Stimulated activated CD8-positive, alpha-beta memory T cell treated with anti-CD3 and anti-CD28 coated beads, Interleukin-12 subunit alpha, Interleukin-12 subunit beta, amount 100 ng/mL, for 24 hours (primary cell): ENCODE results near the gene C11orf21.
"Not testable (repeated sequence)": the region's sequence is repeated elsewhere in the genome, so short reads cannot be mapped to it uniquely, and the experiment has no call there.

Experiments used
- DNase-seq: peaks from one replicate; pipeline ENCODE4 v3.0.0-alpha.2; 2020; ENCODE audit errors: extremely low read depth

The C11orf21 gene

DNA sequence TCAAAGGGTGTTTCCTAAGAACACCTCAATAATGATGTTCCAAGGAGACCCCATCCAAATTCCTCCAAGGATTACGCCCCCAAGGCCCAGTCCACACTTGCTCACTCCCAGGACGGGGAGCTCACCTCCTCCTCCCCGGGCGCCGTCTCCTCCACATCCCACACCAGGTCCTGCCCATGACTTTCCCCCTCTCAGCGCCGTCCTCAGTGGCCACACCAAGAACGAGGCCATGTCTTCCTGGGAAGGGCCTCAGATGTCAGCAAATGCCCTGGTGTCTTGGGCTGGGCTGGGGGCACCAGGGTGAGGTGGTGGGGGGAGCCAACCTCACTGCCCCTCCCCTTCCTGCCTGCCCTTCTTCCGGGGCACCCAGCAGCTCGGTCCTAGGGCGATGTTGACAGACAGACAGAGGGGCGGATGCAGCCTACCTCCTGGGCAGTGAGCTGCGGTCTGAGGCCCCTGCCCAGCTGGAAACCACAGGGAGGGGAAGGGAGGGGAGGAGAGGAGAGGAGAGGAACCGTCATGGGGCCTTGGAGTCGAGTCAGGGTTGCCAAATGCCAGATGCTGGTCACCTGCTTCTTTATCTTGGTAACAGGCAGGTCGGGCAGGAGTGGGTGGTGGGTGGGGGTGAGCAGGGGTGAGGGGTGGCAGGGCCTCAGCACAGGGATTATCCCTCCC lies at the start of gene C11orf21, which contains the start of gene TSPAN32:
Gene C11orf21, minus strand, starts transcription at position 288 of the 675 bp plus-strand sequence. Its CDS starts 110 bp downstream, at position 178.
Gene TSPAN32, plus strand, starts transcription at position 383 of the 675 bp plus-strand sequence. Its CDS starts 137 bp downstream, at position 520.
- no peak for DNase-seq

DNA sequence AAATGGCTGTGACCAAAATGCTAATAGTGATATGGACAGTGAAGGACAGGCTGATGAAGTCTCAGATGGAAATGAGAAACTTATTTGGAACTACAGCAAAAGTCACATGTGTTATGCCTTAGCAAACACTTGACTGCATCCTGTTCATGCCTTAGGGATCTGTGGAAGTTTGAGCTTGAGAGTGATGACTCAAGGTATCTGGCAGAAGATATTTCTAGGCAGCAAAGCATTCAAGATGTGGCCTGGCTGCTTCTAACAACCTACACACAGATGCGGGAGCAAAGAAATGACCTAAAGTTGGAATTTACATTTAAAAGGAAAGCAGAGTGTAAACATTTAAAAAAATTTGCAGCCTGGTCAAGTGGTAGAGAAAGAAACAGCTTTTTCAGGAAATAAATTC lies 47.3 kb upstream of the C11orf21 start:
- no peak for DNase-seq

DNA sequence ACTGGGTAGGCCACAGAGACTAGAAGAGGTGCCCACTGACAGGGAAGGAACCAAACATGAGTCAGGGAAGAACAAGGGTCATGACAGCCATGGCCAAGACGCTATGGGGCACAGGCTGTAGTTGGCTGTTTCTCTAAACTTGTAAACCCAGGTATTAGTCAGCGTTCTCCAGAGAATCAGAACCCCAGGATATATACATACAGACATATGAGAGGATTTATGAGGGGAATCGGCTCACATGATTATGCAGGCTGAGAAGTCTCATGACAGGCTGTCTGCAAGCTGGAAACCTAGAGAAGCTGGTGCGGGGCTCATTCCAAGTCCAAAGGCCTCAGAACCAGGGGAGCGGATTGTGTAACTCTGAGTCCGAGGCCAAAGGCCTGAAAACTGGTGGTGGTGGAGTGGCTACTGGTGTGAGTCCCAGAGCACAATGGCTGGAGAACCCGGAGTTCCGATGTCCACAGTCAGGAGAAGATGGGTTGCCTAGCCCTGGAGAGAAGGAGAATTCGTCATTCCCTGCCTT lies 45.7 kb upstream of the C11orf21 start:
- DNase-seq: no peak

DNA sequence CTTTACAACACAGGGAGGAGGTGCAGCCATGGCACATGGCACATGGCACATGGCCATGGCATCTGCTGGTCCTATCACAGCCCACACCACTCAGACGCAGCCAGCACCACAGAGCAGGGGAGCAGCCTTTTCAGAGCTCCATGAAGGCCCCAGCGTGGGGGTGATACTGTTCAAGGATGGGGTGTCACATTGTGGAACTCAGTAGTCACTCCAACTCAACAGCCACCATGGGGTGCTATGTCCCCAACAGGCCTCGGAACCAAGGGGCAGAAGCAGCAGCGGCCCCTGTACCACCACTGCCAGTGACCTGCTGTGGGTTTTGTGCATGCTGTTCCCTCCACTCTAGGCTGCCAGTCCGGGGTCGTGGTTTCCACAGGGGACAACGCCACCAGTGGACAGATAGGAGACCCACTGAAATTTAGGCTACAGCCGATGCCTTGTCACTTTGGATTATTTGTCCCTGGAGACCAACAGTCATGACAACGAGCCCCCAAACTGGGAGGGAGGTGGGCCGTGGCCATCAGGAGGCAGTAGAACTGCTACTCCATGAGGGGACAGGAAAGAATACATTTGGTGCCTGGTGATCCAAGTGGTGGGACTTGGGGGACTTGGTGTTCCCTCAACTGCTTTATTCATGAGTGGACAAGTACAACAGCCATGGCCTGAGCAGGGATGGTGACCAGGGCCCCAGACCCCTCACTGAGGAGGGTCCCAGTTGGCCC lies 45.0 kb upstream of the C11orf21 start:
- DNase-seq: no peak

- no peak for DNase-seq
These were observed 44.3 kb upstream of the C11orf21 start for GRCh38 chr11:2346014-2346413.

GRCh38 chr11:2345050-2345449 lies 43.3 kb upstream of the C11orf21 start:
- no peak for DNase-seq

- no peak for DNase-seq
These were observed 41.8 kb upstream of the C11orf21 start for GRCh38 chr11:2343502-2343901.

- no peak for DNase-seq
These were observed 41.3 kb upstream of the C11orf21 start for GRCh38 chr11:2342981-2343380.

GRCh38 chr11:2342557-2342956 lies 40.8 kb upstream of the C11orf21 start:
- no peak for DNase-seq

- not testable (repeated sequence) for DNase-seq
These were observed 37.0 kb upstream of the C11orf21 start for GRCh38 chr11:2338760-2339159.

GRCh38 chr11:2335286-2335685 lies 33.6 kb upstream of the C11orf21 start:
- not testable (repeated sequence) for DNase-seq

DNA sequence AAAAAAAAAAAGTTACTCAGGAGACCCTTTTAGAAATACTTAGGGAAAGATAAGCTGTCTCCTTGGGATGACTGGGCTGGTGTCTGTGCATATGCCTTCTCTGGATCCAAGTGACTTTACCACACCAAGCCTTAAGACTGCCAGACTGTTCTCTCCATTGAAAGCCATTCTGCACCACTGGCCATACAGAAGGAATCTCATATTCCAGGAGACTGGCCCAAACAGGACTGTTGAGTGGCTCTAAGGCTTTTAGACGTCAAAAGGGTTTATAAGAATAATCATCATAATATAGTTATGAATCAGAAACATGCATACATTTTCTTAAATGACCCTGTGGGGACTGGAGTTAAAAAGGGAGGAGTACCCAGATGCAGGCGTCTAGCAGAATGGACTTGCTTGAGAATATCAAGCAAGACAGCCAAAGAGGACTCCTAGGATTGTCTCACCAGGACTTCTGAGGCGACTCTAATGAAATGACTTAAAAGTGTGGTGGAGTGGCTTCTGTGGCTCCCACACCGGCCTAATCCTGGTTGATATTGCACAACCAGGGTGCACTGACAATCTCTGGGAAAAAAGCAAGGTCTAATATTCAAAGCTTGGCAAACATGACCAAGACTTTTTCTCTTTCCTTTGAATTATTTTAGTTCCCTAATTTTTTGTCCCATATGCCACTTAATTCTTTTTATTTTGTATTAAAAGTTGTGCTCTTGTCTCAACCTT lies 31.9 kb upstream of the C11orf21 start:
- DNase-seq: not testable (repeated sequence)

DNA sequence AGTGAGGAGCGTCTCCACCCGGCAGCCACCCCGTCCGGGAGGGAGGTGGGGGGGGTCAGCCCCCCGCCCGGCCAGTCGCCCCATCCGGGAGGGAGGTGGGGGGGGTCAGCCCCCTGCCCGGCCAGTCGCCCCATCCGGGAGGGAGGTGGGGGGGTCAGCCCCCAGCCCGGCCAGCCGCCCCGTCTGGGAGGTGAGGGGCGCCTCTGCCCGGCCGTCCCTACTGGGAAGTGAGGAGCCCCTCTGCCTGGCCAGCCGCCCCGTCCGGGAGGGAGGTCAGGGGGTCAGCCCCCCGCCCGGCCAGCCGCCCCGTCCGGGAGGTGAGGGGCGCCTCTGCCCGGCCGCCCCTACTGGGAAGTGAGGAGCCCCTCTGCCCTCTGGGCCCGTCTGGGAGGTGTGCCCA lies 30.9 kb upstream of the C11orf21 start:
- not testable (repeated sequence) for DNase-seq

DNA sequence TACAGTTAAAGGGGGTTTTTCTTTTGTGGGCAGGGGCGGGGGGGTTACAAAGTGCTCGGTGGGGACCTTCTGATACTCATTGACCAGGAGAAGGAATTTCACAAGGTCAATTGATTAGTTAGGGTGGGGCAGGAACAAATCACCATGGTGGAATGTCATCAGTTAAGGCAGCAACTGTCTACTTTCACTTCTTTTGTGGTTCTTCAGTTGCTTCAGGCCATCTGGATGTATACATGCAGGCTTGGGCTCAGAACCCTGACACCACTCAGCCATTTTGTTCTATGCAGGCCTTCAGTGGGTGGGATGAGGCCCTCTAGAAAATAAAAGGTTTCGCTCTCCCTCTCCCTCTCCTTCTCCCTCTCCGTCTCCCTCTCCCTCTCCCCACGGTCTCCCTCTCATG lies 29.7 kb upstream of the C11orf21 start:
- no peak for DNase-seq

- DNase-seq: no peak
These were observed 29.0 kb upstream of the C11orf21 start for GRCh38 chr11:2330696-2331095.

DNA sequence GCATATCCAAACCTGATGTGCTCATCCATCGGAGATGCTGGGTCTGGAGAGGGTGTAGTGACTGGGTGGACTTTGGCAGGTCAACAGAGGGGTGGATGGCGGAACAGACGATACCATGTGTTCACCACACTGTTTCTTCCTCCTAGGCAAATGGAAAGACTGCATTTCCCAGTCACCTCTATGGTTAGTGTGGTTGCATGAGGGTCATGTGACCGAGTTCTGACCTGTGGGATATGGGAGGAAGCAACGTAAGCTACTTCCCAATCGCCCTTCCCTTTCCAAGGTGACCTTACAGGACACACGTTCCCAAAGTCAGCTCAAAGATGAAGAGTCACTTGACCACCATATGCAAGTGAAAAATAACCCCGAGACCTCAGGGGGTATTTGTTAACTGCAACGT lies 27.8 kb upstream of the C11orf21 start:
- no peak for DNase-seq

DNA sequence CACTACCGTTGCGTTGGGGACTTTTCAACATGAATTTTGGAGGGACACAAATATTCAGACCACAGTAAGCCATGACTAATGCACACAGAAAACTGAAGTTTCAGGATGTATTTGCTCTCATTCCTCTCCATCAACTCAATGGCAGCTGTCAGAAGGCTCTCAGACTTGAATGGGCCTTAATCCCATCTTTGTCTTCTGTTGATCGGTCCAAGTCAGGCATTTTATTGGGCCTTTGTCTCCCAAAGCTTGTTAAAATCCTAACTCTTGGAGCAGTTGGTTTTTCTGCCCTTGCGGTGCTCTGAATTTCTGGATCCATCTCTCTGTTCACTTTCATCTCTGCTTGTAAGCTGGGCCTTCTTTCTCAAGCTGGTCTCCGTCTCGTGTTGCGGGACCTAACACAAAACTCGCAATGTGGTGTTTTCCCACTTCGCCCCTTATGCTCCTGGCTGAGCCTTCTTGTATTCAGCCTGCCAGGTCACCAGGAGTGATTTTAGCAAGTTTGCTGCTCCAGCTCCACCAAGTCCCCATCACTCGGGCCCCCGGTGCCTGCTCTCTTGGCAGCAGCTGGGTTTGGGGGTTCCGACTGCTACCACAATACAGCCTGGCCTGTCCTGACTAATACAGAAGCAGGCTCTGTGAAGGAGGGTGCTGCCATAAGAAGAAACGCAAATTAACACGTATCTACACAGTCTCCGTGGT lies 27.1 kb upstream of the C11orf21 start:
- DNase-seq: no peak

- no peak for DNase-seq
These were observed 26.3 kb upstream of the C11orf21 start for GRCh38 chr11:2328021-2328420.

GRCh38 chr11:2327032-2327431 lies 25.3 kb upstream of the C11orf21 start:
- no peak for DNase-seq

- DNase-seq: no peak
These were observed 24.0 kb upstream of the C11orf21 start for GRCh38 chr11:2325719-2326118.

DNA sequence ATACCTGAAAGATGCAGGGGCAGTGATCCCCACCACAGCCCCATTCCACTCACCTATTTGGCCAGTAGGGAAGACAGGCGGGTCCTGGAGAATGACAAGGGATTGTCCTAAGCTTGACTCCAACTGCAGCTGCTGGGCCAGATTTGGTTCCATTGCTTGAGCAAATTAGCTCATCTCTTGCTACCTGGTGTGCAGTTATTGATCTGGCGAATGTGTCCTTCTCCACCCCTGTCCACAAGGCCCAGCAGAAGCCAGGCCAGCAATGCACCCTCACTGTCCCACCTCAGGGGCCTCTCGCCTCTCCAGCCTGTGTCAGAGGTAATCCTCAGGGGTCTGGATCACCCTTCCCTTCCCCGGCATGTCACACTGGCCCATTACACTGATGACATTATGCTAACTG lies 23.4 kb upstream of the C11orf21 start:
- no peak for DNase-seq

DNA sequence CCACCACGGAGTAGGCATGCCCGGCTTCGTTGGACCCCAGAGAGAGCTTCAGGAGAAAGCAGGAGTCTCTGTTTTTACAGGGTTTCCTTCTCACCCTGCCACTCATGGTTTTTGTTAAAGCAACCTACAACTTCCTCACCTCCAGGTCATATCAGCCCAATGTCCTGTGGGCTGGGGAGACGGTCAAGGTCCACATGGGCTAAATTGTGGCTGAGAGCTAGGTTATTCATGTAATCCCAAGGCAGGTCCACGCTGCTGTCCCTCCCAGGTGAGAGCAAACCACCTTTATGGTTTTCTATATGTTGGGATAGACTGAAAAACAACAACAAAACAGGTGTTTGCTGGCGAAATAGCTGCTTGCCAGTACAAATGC lies 19.6 kb upstream of the C11orf21 start:
- DNase-seq: no peak
